HepG2 (cell line): ENCODE data around the gene SDC3. TPM values are rescaled to one million over a fixed set of nuclear protein-coding genes. Genes with fewer than 3 reads are reported as not detected.

Experiments
- ISX ChIP-seq: sonication (generic); formaldehyde crosslinking; conservative IDR thresholded peaks from 2 replicates; pipeline ENCODE4 v1.5.0; 2020; ENCODE audit warnings: missing genetic modification reagents
- PHF5A ChIP-seq: IDR thresholded peaks from one replicate; pipeline ENCODE4 v1.6.1; 2018; ENCODE audit warnings: low read depth, missing genetic modification reagents; ENCODE audit not compliant: unreplicated experiment
- SKIL ChIP-seq: sonication (generic); formaldehyde crosslinking; IDR thresholded peaks from 2 replicates; pipeline ENCODE4 v1.8.0; 2022; ENCODE audit warnings: missing genetic modification reagents, mild to moderate bottlenecking, moderate library complexity, borderline replicate concordance
- SOX5 ChIP-seq: IDR thresholded peaks from 2 replicates; pipeline ENCODE4 v1.6.1; 2016; ENCODE audit warnings: borderline replicate concordance
- ZFX ChIP-seq: sonication (generic); formaldehyde crosslinking; IDR thresholded peaks from 2 replicates; pipeline ENCODE4 v1.4.0; 2020; ENCODE audit warnings: mild to moderate bottlenecking, low read depth, missing genetic modification reagents, moderate library complexity
- ZNF205 ChIP-seq: IDR thresholded peaks from 2 replicates; pipeline ENCODE4 v1.6.1; 2018; ENCODE audit warnings: missing biosample characterization, missing genetic modification reagents
- polyA plus RNA-seq, 8 experiments: library from polyadenylated mRNA; depleted of rRNA in 3 of 8; stranded (reverse) in 7 of 8; unstranded in 1 of 8; fragments of >200 nt; fragmentation: Illumina TruSeq in 4 of 8; extraction: Trizol in 4 of 8; gene quantifications; 2 replicates each; pipeline versions ENCODE4 v1.2.1 to v1.2.3, GENCODE V29; 2011 to 2016; ENCODE audit warnings: low read depth in 4 of 8, missing spikeins in 1 of 8, mixed read lengths in 1 of 8; ENCODE audit not compliant: insufficient read depth in 1 of 8
- total RNA-seq, 5 experiments: library from RNA; depleted of rRNA; stranded (reverse); fragments of >200 nt; fragmentation: Illumina TruSeq; extraction: Trizol; gene quantifications; 2 replicates each; pipeline ENCODE4 v1.2.3, GENCODE V29; 2016; ENCODE audit warnings: low read depth in 1 of 5
- TF ChIP-seq, protein P1 (sequence below): sonication (generic); formaldehyde crosslinking; IDR thresholded peaks from 2 replicates; pipeline ENCODE4 v1.4.0; 2020; ENCODE audit warnings: missing genetic modification reagents
- TF ChIP-seq, protein P2 (sequence below): IDR thresholded peaks from 2 replicates; pipeline ENCODE4 v1.6.1; 2018; ENCODE audit warnings: missing genetic modification reagents, mild to moderate bottlenecking, missing compliant biosample characterization

SDC3 gene
- total and polyA plus RNA-seq, 2 of the 13 experiments (the other 11 are each of a cell fraction or from before 2014, with no cell fraction given) = 0.49 to 0.84 TPM

DNA sequence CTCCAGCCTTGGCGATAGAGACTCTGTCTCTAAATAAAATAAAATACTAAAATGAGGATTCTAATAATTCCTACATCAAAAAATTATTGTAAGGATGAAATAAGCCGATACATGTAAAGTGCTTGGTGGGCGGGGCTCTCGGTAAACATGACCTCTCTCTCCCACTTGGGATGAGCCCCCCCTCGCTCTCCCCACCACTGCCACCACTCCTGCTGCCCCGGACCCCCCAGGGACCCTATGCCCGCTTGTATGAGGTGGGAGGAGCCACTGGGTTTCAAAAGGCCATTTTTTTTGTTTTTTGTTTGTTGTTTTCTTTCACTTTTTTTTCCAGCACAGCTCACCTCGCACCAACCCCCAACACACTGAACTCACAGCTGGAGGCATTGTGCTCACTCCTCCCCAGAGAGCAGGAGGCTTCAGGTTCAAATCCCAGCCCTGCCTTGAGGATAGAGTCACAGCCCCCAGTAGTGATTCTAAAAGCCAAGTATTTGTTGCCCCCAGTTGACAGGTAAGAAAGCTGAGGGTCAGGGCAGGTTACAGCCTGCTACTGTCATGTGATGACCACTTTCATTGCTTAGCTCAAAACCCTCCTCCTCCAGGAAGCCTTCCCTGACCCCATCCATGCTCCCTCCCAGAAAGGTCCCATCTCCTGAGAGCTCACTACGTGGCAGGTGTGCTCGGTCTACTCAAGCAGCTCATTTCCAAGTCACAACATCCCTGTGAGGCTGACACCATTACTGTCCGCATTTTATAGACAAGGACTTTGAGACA lies 4.2 kb downstream of the SDC3 start (continued):
- TF ChIP-seq SKIL (CRISPR knock-in tag) (no peak), ZNF205 (CRISPR knock-in tag) (no peak), ISX (CRISPR knock-in tag) (no peak), SOX5 (CRISPR knock-in tag) (no peak), PHF5A (CRISPR knock-in tag) (no peak), ZFX (no peak)
- TF ChIP-seq, protein P1, sequence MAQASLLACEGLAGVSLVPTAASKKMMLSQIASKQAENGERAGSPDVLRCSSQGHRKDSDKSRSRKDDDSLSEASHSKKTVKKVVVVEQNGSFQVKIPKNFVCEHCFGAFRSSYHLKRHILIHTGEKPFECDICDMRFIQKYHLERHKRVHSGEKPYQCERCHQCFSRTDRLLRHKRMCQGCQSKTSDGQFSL (CRISPR knock-in tag) = no peak
- TF ChIP-seq, protein P2, sequence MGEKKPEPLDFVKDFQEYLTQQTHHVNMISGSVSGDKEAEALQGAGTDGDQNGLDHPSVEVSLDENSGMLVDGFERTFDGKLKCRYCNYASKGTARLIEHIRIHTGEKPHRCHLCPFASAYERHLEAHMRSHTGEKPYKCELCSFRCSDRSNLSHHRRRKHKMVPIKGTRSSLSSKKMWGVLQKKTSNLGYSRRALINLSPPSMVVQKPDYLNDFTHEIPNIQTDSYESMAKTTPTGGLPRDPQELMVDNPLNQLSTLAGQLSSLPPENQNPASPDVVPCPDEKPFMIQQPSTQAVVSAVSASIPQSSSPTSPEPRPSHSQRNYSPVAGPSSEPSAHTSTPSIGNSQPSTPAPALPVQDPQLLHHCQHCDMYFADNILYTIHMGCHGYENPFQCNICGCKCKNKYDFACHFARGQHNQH (CRISPR knock-in tag) = no peak
